NCI-H1694 (cell line): ENCODE results near the gene SNRPB2.

Experiments
- DNase-seq: peaks from one replicate; lab custom pipeline; 2025; lab: John Stamatoyannopoulos, UW

Gene SNRPB2

DNA sequence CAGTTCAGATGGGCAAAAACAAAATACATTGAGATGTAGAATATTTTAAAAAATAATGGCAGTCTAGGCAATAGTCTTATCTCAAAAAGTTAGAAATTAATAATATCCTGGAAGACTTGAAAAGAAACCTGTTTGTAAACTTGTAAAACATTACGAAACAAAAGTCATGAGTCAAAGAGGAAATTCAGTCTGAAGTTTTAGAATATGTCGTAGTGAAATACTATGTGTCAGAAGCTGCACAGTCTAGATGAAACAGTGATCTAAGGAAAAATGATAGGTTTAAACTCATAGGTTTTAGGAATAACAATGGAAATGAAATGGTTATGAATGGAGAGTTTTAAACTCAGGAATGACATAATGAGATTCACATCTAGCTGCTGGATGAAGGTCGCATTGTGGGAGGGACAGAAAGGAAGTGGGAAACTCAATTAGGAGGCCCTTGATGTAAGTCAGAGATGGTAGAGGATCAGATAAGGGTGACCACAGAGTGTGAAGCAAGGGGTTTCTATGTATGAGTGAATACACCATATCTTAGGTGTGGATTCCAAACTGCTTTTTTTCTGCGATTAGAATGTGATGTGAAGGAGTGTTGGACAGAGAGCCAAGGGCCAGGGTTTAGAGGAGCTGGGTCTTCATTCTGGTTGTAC, 2.8 kb downstream of the SNRPB2 start:
- no peak for DNase-seq

DNA sequence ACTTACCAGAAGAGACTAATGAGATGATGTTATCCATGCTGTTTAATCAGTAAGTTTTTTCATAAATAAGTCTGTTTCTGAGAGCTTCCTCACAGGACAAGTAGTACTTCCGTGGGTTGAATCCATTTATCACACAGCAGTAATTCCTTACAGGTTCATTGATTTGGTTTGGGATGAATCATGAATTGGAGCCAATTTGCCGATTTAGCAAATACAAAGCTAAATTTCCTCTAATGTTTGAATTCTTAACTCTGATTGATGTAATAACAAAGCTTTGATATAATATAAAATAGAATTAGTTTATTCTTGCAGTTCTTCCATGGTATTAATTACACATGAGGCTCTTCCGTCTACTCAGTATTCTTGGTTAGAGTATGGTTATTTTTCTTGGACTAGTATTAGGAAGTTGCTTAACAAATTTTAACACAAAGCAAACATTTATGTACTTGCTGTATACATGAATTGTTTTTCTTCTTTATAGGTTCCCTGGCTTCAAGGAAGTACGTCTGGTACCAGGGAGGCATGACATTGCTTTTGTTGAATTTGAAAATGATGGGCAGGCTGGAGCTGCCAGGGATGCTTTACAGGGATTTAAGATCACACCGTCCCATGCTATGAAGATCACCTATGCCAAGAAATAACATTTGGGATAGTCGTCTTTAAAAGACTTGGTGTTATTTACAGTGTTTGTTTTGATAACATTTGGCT, 10.7 kb downstream of the SNRPB2 start:
- no peak for DNase-seq

DNA sequence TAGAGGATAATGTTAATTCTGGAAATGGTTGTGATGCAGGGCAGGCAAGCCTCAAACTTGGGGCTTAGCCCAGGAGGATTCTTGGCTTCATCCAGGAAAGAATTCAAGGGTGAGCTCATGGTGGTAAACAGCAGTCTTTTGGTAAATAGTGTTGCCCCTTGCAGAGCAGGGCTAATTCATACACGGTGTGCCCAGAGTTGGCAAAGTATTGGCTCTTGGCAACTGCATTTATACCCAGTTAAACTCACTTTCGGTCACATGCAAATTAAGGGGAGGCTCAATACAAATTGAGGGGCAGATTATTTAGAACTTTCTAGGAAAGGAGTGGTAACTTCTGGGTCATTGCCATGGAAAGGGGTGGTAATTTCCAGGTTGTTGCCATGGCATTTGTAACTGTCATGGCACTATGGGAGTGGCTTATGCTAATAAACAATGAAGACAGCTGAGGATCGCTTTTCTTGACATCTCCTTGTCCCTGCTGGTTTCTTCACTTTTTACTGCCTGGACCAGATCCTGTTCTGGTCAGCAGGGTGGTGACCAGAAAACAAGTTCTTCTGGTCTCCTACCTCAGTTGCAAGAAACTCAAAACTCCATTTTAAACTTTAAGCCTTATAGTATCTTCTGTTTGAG, 14.5 kb downstream of the SNRPB2 start:
- no peak for DNase-seq

DNA sequence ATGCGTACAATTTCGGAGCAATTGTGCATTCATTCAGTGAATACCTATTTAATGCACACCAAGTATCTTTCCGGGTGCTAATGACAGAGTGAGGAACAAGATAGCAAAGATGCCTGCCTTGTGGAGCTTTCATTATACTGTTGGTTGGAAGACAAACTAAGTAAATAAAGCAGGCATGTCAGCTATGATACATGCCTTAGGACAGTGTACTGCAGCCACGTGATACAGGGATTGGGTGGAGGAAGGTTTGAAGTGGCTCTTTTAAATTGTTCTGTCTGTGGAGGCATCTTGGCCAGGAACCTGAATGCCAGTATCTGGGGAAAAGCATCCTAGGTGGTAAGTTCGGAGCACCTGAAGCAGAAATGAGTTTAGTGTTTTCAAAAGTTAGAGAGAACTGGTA, 15.4 kb downstream of the SNRPB2 start:
- DNase-seq = no peak

DNA sequence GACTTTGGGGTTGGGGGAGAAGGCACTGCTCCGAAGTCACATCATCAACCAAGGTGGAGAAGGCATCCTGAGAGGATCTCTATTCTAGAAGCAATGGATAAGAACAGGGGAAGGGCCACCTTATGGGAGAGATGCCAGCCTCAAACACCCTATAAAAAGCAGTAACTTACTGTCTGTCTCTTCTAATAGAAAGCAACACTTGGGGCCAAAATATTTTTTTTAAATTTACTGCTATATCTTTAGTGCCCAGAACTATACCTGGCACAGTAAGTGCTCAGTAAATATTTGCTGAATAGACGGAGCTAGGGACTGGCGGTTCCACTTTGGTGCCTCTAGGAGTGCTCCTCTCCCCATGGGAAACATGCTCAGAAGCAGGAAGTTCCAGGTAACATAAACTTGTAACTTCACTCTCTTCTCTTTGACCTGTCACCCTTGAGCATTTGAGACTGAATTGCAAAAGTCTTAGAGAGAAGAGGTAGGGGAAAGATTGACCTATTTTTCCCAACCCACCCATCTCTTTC, 17.5 kb downstream of the SNRPB2 start:
- DNase-seq = no peak

DNA sequence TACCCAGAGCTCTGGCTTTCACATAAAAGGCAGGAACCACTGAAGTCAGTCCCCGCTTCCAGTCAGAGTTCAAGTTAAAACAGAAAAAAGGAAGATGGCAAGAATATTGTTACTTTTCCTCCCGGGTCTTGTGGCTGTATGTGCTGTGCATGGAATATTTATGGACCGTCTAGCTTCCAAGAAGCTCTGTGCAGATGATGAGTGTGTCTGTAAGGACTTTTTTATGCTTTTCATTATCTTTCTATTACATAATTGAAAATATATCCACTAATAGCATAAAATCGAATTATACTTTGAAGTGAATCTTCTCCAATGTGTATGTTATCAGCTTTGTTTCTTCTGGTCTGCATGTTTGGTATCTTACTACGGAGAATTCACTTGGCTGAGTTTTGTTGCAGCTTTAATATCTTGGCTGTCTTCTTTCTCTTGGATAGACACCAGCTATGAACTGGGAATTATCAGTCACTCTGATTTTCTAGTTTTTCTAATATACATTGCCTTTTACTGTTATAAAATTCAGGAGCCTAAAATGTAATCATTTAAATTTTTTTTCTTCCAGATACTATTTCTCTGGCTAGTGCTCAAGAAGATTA, 18.6 kb downstream of the SNRPB2 start, which contains the start of gene OTOR:
TSS of gene OTOR (plus strand) at position 51 of the 593 bp plus-strand sequence. CDS start at position 95, 44 bp downstream.
- no peak for DNase-seq

DNA sequence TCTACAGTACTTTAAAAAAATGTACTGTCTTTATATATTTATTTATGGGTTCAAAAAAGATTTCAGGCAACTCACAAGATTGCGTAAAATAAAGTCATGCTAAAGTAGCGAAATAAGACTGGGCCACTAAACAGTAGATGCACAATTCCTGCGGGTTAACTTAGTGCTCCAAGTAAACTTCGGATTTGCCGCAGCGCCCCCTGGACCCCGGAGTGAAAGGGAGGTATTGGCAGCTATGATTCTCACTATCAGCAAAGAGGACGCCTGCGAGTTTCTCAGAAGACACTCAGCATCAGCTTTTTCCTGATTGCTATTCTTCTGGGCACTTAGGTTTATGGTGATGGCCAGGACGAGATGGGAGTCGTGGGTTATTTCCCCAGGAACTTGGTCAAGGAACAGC, 19.7 kb downstream of the SNRPB2 start:
- no peak for DNase-seq

DNA sequence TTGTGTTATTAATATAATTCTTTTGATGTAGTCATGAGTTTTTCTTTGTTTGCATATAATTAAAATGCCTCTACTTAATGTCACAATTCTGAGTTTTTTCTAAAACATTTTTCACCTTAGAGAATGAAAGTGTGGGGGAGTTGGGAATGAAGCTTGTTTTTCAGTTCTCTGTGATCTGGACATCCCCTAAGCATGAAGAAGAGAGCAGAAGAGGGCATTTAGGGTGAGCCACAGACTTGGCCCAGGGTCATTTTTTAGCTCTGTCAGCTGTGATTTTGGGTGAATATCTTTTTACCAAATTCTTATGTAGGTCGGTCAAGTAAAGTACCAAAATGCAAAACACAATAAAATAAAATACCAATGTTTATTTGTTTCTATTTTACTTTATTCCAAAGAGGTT, 22.3 kb downstream of the SNRPB2 start:
- no peak for DNase-seq

DNA sequence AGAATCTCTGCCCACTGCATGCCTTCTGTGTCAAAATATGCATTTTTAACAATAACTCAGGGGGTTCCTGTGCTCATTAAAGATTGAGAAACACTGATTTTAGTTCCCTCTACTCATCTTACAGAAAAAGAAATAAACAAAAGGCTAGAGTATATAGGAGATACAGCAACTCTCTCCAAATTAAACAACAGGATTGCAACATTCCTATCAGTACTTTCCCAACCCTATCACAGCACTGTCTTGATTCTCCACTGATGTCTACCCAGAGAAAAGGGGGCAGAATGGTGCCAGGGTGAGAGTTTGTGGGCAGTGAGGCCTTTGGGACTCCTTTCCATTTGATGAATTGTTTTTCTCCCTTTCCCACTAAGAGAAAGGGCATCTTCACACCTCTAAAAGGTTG, 23.1 kb downstream of the SNRPB2 start:
- DNase-seq = no peak

DNA sequence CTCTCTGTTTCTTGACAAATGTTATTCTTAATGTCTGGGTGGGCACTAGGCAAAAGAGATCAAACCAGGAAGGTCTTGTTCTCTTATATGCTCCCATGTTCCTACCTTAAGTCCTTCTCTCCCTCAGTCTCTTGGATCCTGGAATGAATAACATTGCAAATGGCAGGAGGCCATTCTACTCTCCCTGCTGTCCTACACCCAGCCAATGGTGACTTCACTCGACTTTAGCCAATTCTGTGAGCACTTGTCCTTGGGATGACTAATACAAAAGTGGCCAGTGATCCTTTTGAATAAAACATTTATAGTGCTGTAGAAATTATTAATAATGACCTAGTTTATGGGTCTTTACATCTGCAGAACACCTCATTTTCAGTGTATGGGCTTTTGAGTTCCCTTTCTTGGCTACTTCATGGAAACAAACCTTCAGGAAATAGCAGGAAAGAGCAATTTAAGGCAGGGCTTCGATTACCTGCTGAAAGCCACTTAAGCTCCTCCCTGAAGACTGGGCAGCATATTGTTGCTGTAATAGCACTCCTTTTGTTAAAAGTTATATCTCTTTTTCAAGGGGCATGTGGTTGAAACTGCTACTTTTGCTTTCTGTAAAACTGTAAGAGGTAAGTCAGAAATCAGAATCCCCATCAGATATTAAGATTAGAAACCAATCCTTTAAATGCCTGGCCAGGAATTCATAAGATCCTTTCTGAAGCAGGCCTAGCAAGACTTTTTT, 28.8 kb downstream of the SNRPB2 start:
- no peak for DNase-seq

DNA sequence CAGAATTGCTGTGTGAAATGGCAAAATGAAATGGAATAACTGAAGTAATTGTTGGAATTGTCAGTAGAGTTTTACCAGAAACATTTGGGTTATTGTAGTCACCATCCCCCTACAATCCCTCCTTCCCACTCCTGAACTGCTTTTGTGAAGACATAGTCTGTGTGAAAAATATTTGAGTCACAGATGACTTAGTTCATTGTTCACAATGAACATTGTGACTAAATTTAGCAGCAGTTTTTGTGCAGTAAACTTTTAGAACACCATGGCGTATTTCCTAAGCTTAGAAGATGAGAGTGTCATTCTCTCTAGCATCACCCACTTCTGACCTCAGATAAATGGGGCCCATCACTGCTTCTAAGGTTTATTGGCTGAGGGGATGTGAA, 29.3 kb downstream of the SNRPB2 start:
- DNase-seq = no peak

DNA sequence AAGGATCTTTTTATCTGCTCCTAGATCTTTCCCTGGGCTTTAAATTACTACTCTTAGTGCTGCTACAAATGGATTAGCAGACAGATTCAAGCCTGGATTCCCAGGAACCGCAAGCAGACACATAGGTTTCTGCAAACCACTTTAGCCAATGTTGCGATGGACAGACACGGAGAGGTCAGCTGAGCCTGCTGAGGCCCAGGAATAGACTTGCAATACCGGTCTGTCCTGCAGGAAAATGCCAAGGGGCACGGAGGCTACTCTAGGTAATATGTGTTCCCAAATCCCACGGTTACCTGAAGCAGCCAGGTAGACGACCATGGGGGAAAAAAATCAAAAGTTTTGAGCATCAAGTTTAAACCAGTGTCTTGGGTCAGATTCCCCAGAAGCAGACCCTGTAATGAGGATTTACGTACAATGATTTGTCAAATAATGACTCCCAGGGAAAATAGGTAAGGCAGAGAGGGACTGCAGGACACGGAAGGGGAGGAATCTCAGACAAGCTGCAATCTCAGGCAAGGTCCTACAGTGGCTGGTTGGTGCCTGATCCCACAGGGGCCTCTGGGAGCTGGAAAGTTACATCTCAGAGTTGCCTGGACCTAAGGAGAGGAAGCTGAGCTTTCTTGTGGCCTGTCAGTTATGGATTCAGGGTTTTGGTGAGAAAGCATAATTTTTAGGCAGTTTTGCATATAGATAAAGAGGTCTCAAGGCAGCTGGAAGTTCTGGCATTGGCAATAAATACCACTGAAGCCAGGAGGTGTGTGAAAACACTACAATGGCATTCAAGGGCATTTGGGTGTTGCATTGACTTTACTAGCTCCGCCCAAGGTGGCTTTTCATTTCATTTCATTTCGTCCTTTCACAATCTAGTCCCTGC, 30.8 kb downstream of the SNRPB2 start:
- no peak for DNase-seq

DNA sequence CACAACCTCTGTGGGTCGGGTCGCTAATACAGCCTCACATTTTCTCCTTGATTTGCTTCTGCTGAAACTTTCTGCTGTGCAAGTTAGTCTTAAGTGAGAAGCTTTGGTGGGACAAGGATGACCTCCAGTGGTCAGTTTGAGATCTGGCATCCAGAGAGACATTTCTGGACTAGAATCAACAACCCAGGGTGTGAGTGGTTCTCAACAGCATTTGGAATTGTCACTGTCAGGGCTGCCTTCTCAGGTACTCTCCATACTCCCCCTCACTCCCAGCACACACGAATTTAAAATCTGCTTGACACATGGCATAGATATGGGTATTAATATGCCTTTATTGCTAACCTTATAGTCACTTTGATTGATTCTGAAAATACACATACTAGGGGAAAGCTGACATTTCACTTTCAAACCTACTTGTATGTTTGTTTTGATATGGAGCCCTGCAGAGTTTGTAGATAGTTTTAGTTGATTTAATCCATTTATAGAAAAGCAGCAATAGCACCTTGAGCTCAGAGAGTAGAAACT, 31.5 kb downstream of the SNRPB2 start:
- peak; percentile 51 for DNase-seq

DNA sequence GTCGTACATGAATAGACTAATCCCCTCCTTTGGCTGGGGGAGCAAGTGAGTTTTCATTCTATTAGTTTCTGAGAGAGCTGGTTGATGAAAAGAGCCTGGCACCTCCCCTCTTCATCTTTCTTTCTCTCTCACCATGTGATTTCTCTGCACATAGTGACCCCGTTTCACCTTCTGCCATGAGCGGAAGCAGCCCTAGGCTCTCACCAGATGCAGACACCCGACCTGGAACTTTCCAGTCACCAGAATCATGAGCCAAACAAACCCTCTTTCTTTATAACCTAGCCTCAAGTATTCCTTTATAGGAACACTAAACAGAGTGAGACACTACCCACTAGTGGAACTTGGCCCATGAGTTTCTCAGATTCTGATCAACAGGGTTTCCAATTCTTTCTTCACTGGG, 34.7 kb downstream of the SNRPB2 start:
- no peak for DNase-seq

DNA sequence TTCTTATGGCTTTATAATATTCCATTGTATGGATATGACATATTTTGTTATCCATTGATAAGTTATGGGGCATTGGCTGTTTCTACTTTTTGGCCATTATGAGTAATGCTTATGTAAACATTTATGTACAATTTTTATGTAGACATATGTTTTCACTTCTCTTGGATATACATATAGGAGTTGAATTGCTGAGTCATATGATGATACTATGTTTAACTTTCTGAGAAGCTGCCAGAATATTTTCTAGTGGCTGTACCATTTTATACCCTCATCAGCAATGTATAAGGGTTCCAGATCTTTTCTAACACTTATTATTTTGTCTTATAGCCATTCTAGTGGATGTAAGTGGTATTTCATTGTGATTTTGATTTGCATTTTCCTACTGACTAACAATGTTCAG, 41.4 kb downstream of the SNRPB2 start:
- no peak for DNase-seq

DNA sequence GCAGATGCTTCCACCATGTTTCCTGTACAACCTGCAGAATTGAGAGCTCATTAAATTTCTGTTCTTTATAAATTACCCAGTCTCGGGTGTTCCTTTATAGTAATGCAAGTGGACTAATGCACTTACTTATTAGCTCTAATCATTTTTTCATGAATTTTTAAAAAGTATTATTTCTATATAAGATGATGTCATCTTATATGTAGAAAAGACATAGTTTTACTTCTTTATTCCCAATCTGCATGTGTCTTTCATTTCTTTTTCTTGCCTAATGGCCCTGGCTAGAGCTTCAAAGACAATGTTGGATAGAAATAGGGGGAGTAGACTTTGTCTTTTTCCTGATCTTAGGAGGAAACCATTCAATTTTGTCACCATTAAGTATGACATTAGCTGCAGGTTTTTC, 46.1 kb downstream of the SNRPB2 start:
- no peak for DNase-seq

DNA sequence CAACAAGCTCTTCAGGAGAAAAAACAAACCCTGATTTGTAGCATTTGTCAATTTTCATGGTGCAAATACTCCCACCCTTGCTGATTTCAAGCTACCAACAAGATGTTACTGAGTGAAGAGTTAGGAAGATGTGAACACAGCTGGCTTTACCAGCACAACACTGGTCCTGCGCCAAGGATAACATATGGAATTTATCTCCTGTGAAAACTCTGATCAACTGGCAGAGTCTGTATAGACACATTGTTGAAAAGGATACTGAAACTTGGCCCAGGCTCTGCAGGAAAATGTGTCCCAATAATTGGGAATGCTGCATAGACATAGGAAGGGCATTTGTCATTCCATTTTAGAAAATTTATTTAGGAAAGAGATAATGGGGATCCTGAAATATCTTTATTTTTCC, 47.3 kb downstream of the SNRPB2 start:
- peak; percentile 55 for DNase-seq

DNA sequence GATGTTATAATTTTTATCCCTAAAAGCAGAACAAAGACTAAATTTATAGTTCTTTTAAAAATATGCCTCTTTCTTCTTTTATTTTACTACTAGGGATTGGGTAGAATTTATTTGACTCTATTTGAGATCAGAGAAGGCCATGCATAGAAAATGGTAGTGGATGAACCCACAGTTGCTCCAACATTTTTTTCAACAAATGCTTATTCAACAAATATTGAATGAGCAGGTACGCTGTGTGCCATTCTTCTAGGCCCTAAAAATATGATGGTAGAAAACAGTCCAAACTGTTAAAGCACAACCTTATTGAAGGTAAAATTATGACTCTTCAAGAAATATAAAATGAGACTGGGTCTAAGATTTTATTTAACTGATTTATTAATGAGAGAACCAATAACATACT, 48.3 kb downstream of the SNRPB2 start:
- no peak for DNase-seq

DNA sequence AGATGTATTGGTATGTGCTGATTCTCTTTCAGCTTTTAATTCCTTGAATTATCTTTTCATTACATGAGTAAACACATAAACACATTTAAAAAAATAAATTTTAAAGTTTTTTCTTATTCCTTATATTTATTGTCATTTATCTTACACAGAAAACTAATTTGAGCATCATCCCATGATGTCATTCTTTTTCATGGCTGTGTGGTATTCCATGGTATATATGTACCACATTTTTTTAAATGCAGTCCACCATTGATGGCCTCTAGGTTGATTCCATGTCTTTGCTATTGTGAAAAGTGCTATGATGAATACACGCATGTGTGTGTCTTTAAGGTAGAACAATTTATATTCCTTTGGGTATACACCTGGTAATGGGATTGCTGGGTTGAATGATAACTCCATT, 51.7 kb downstream of the SNRPB2 start:
- no peak for DNase-seq

DNA sequence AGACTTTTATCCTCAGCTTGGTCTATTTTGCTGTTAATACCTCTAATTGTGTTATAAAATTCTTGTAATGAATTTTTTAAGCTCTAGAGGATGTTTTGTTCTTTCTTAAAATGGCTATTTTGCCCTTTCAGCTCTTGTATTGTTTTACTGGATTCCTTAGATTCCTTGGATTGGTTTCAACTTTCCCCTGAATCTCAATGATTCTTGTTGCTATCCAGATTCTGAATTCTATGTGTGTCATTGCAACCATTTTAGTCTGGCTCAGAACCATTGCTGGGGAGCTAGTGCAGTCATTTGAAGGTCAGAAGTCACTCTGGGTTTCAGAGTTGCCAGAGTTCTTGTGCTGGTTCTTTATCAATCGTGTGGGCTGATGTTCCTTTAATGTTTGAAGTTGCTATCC, 55.4 kb downstream of the SNRPB2 start:
- DNase-seq = no peak
